ENCODE results near the gene PCDHA8. TPM values are rescaled to one million over a fixed set of nuclear protein-coding genes. Genes with fewer than 3 reads are reported as not detected.

PCDHA8 gene
- total and polyA plus RNA-seq, 2 of the 8 experiments (the other 6 are each of a cell fraction or from before 2014, with no cell fraction given): 0.14 to 0.52 TPM

DNA sequence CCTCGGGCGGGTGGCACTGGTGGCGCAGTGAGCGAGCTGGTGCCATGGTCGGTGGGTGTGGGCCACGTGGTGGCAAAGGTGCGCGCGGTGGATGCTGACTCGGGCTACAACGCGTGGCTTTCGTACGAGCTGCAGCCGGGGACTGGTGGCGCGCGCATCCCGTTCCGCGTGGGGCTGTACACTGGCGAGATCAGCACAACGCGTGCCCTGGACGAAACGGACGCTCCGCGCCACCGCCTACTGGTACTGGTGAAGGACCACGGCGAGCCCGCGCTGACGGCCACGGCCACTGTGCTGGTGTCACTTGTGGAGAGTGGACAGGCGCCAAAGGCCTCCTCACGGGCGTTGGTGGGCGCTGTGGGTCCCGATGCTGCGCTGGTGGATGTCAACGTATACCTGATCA, 32.1 kb upstream of the PCDHA8 start:
- Histone ChIP-seq H2BK15ac (ENCODE audit: low read length) (no peak overlapping the region), H3K27ac (ENCODE audit: low read depth, low read length) (no peak overlapping the region), H3K27me3 (replicated peaks in 1 of 4; ENCODE audit: control insufficient read depth in 3 of 4, extremely low read depth in 1 of 4, insufficient read depth in 3 of 4, low read length in 3 of 4) (no peaks in the 10 kb centered on the region), H4K8ac (ENCODE audit: extremely low read depth, insufficient read depth, low read length) (peak overlapping the region; percentile 68; the same call in 1 of the 2 replicates), H3K36me3 (ENCODE audit: control insufficient read depth in 2 of 4, insufficient read depth in 4 of 4, low read length in 3 of 4) (no peaks in the 10 kb centered on the region), H3K4me2 (ENCODE audit: insufficient read depth in 1 of 2, low read depth in 2 of 2, low read length in 2 of 2) (no peak overlapping the region), H3K79me2 (ENCODE audit: control insufficient read depth in 1 of 2, insufficient read depth in 2 of 2, low read length in 2 of 2) (no peaks in the 10 kb centered on the region), H3K18ac (ENCODE audit: extremely low read depth, low read length) (no peak overlapping the region), H2BK5ac (ENCODE audit: low read depth, low read length) (no peak overlapping the region), H3K14ac (ENCODE audit: insufficient read length) (no peak overlapping the region), H3K23me2 (ENCODE audit: low read depth, low read length) (no peaks in the 10 kb centered on the region), H4K5ac (ENCODE audit: insufficient read length, low read depth, low read length) (no peak overlapping the region), H3K9ac (replicated peaks in 1 of 4; ENCODE audit: extremely low read depth in 1 of 4, low read depth in 3 of 4, low read length in 3 of 4) (no peak overlapping the region), H3K23ac (ENCODE audit: insufficient read length) (no peak overlapping the region), H3K4me1 (replicated peaks in 1 of 4; ENCODE audit: control insufficient read depth in 3 of 4, insufficient read depth in 4 of 4, low read length in 3 of 4) (no peaks in the 10 kb centered on the region), H2BK20ac (ENCODE audit: low read length) (no peak overlapping the region), H4K91ac (replicated peaks; ENCODE audit: insufficient read length, low read length) (no peak overlapping the region), H3K56ac (replicated peaks; ENCODE audit: insufficient read length, low read depth, low read length) (no peak overlapping the region), H2AK5ac (ENCODE audit: low read depth, low read length) (no peak overlapping the region), H2BK12ac (ENCODE audit: low read depth, low read length) (no peak overlapping the region), H2AFZ (ENCODE audit: low read length) (no peak overlapping the region), H3K4ac (replicated peaks; ENCODE audit: insufficient read length, low read depth, low read length) (no peak overlapping the region), H3K79me1 (ENCODE audit: low read depth, low read length) (no peaks in the 10 kb centered on the region), H4K20me1 (replicated peaks in 1 of 2; ENCODE audit: control insufficient read depth in 1 of 2, insufficient read depth in 2 of 2, low read length in 2 of 2) (no peaks in the 10 kb centered on the region), H2BK120ac (replicated peaks; ENCODE audit: low read depth, low read length) (no peak overlapping the region), H3K4me3 (ENCODE audit: extremely low read depth in 1 of 4, insufficient read depth in 2 of 4, low read depth in 3 of 4, low read length in 4 of 4) (no peak overlapping the region), H3K9me3 (ENCODE audit: insufficient read depth in 2 of 2, low read depth in 1 of 2, low read length in 1 of 2) (no peaks in the 10 kb centered on the region; a peak in 1 of 4 replicates)
- no peak for FAIRE-seq
- POLR2A ChIA-PET (ENCODE audit: partially characterized antibody): interaction anchor here (1.1 to 1.4 kb wide), 2 partner anchors 9 to 22 kb away, joined by 4 to 5 read pairs; partner anchors contain the start of gene PCDHA1
- CTCF ChIA-PET (ENCODE audit: partially characterized antibody): interaction anchor here (0.7 to 5.5 kb wide), 12 partner anchors 7 to 269 kb away, joined by 3 to 59 read pairs (median 24); partner anchors contain the start of genes PCDHA1, PCDHA2, PCDHA5 and PCDHA6
- DNase-seq (ENCODE audit: low read depth in 1 of 2, low spot score in 2 of 2): no peak
- WGBS, 2 experiments (ENCODE audit: extremely low coverage in 1 of 2, insufficient coverage in 1 of 2, insufficient read length in 1 of 2, insufficient replicate concordance in 2 of 2, low coverage in 1 of 2, low lambda C conversion rate in 2 of 2, missing lambda C conversion rate in 1 of 2): 94% methylated on average over 39 of the region's 43 CpGs; no CpG with 5 or more reads in 1 of the 2 experiments
- no peak for TF ChIP-seq POLR2AphosphoS5 (IDR thresholded peaks at IDR 0.05; ENCODE audit: low read depth, low read length)
- TF ChIP-seq CEBPB (IDR thresholded peaks at IDR 0.05; ENCODE audit: low read depth, low read length): no peak
- TF ChIP-seq BACH1 (IDR thresholded peaks at IDR 0.05; ENCODE audit: low read length): no peak
- no peak for TF ChIP-seq GTF2F1 (IDR thresholded peaks at IDR 0.05; ENCODE audit: borderline replicate concordance, low read depth, low read length)
- TF ChIP-seq TCF12 (IDR thresholded peaks at IDR 0.05; ENCODE audit: low read depth, low read length): no peak
- no peak for TF ChIP-seq SP2 (IDR thresholded peaks at IDR 0.05; ENCODE audit: low read length)
- TF ChIP-seq HDAC2 (IDR thresholded peaks at IDR 0.05; ENCODE audit: borderline replicate concordance in 1 of 2, low read depth in 2 of 2, low read length in 2 of 2): no peak
- no peak for TF ChIP-seq KDM4A (IDR thresholded peaks at IDR 0.05; ENCODE audit: low read depth, low read length, severe bottlenecking)
- TF ChIP-seq TEAD4 (IDR thresholded peaks at IDR 0.05; ENCODE audit: low read depth, low read length): no peak
- TF ChIP-seq, protein P1, sequence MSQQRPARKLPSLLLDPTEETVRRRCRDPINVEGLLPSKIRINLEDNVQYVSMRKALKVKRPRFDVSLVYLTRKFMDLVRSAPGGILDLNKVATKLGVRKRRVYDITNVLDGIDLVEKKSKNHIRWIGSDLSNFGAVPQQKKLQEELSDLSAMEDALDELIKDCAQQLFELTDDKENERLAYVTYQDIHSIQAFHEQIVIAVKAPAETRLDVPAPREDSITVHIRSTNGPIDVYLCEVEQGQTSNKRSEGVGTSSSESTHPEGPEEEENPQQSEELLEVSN (IDR thresholded peaks at IDR 0.05): no peak
- no peak for TF ChIP-seq RXRA (IDR thresholded peaks at IDR 0.05; ENCODE audit: insufficient read depth, low read depth, low read length)
- TF ChIP-seq SIRT6 (IDR thresholded peaks at IDR 0.05; ENCODE audit: low read length): no peak
- no peak for TF ChIP-seq CTBP2 (IDR thresholded peaks at IDR 0.05; ENCODE audit: borderline replicate concordance, insufficient read depth, insufficient read length, low read length)
- no peak for TF ChIP-seq RBBP5 (IDR thresholded peaks at IDR 0.05; ENCODE audit: borderline replicate concordance, low read depth, low read length)
